Neuronal stem cell (in vitro differentiated cells): ENCODE measurements around the gene SHF.

Experiments
- DNase-seq: peaks from one replicate; pipeline ENCODE4 v3.0.0-alpha.2; 2013; ENCODE audit warnings: low spot score
- H2AFZ ChIP-seq: one replicate; pipeline ENCODE4 v1.6.1; 2013; ENCODE audit warnings: mild to moderate bottlenecking, low read length, inconsistent platforms
- H2AK5ac ChIP-seq: 2 replicates; pipeline ENCODE4 v1.6.1; 2013; ENCODE audit warnings: low read depth, mild to moderate bottlenecking, inconsistent platforms, low read length, moderate library complexity, mixed read lengths
- H2BK120ac ChIP-seq: 2 replicates; pipeline ENCODE4 v1.6.1; 2013; ENCODE audit warnings: low read depth, mild to moderate bottlenecking, inconsistent platforms, low read length, moderate library complexity, mixed read lengths
- H2BK12ac ChIP-seq: one replicate; pipeline ENCODE4 v1.6.1; 2013; ENCODE audit warnings: low read length, inconsistent platforms
- H2BK15ac ChIP-seq: 2 replicates; pipeline ENCODE4 v1.6.1; 2013; ENCODE audit warnings: mild to moderate bottlenecking, low read length, inconsistent platforms, mixed read lengths
- H2BK5ac ChIP-seq: one replicate; pipeline ENCODE4 v1.6.1; 2013; ENCODE audit warnings: inconsistent platforms, mild to moderate bottlenecking, low read length, moderate library complexity
- H3K14ac ChIP-seq: one replicate; pipeline ENCODE4 v1.6.1; 2013; ENCODE audit warnings: low read length, inconsistent platforms
- H3K18ac ChIP-seq: 2 replicates; pipeline ENCODE4 v1.6.1; 2013; ENCODE audit warnings: low read length, inconsistent platforms
- H3K23ac ChIP-seq: 2 replicates; pipeline ENCODE4 v1.6.1; 2013; ENCODE audit warnings: low read depth, mild to moderate bottlenecking, mixed read lengths, low read length, inconsistent platforms; ENCODE audit not compliant: poor library complexity
- H3K27ac ChIP-seq: replicated peaks from 3 replicates; pipeline ENCODE4 v1.5.1; 2013; ENCODE audit warnings: low read length, inconsistent platforms
- H3K27me3 ChIP-seq, 3 experiments: 2 replicates each; pipeline ENCODE4 v1.6.1; 2013; ENCODE audit warnings: low read length in 3 of 3, mild to moderate bottlenecking in 2 of 3, inconsistent platforms in 1 of 3, low read depth in 1 of 3, mixed read lengths in 1 of 3, moderate library complexity in 1 of 3; ENCODE audit not compliant: control insufficient read depth in 3 of 3, insufficient read depth in 3 of 3
- H3K36me3 ChIP-seq, 2 donors: replicated peaks in 1 of 2; 2 replicates each; pipeline ENCODE4 v1.6.1; 2013; ENCODE audit warnings: low read length in 2 of 2; ENCODE audit not compliant: control insufficient read depth in 2 of 2, insufficient read depth in 2 of 2
- H3K4ac ChIP-seq: 2 replicates; pipeline ENCODE4 v1.6.1; 2013; ENCODE audit warnings: inconsistent platforms, mild to moderate bottlenecking, low read length, moderate library complexity
- H3K4me1 ChIP-seq, 2 donors: 1 replicate in 1 of 2; 2 replicates in 1 of 2; pipeline ENCODE4 v1.6.1; 2013; ENCODE audit warnings: low read length in 2 of 2, low read depth in 1 of 2; ENCODE audit not compliant: control insufficient read depth in 2 of 2, insufficient read depth in 1 of 2
- H3K4me2 ChIP-seq: one replicate; pipeline ENCODE4 v1.6.1; 2013; ENCODE audit warnings: mild to moderate bottlenecking, low read length, inconsistent platforms; ENCODE audit not compliant: insufficient read depth, poor library complexity, severe bottlenecking
- H3K4me3 ChIP-seq, 2 donors: 2 replicates each; pipeline ENCODE4 v1.5.1; 2013; ENCODE audit warnings: low read length in 2 of 2, mild to moderate bottlenecking in 2 of 2, inconsistent platforms in 1 of 2, moderate library complexity in 1 of 2
- H3K79me1 ChIP-seq: one replicate; pipeline ENCODE4 v1.6.1; 2013; ENCODE audit warnings: low read depth, mild to moderate bottlenecking, inconsistent platforms, low read length, moderate library complexity
- H3K9ac ChIP-seq: one replicate; pipeline ENCODE4 v1.6.1; 2013; ENCODE audit warnings: mild to moderate bottlenecking, low read depth, low read length, inconsistent platforms; ENCODE audit not compliant: poor library complexity
- H3K9me3 ChIP-seq, 2 donors: replicated peaks in 1 of 2; 2 replicates each; pipeline versions ENCODE3 to v1.6.1; 2013; ENCODE audit warnings: low read length in 2 of 2, mild to moderate bottlenecking in 2 of 2, inconsistent platforms in 1 of 2, low read depth in 1 of 2, mixed read lengths in 1 of 2, moderate library complexity in 1 of 2; ENCODE audit not compliant: control insufficient read depth in 2 of 2, insufficient read depth in 1 of 2
- H4K8ac ChIP-seq: one replicate; pipeline ENCODE4 v1.6.1; 2013; ENCODE audit warnings: low read depth, mild to moderate bottlenecking, inconsistent platforms, low read length, moderate library complexity
- H4K91ac ChIP-seq: one replicate; pipeline ENCODE4 v1.6.1; 2013; ENCODE audit warnings: low read length, low read depth, mild to moderate bottlenecking, inconsistent platforms; ENCODE audit not compliant: poor library complexity
- WGBS, 2 donors: extraction: QIAGEN DNeasy Blood & Tissue Kit; methylation state at CpG; one replicate each; pipeline ENCODE4 v1.1.7; 2013; ENCODE audit warnings: missing lambda C conversion rate in 2 of 2, mixed read lengths in 1 of 2; ENCODE audit not compliant: insufficient read length in 2 of 2, insufficient replicate concordance in 1 of 2; ENCODE audit errors: extremely low coverage in 2 of 2; 5-methylcytosine and 5-hydroxymethylcytosine counted together

The SHF gene

GRCh38 chr15:45182996-45183395, 4.8 kb downstream of the SHF start:
- H3K9me3 ChIP-seq = peaks cover 0 to 9% of the 10 kb centered on the region in 2 donors
- no peak overlapping the region for H2AFZ ChIP-seq
- no peak overlapping the region for H3K4me2 ChIP-seq
- no peak overlapping the region for H3K4me3 ChIP-seq
- H2BK120ac ChIP-seq = no peak overlapping the region
- H3K4ac ChIP-seq = no peak overlapping the region
- H3K4me1 ChIP-seq = peaks cover 9 to 35% of the 10 kb centered on the region in 2 donors
- no peak overlapping the region for H3K23ac ChIP-seq
- no CpG with 5 or more reads among the region's 1 CpG for WGBS, 2 donors
- DNase-seq = no peak
- H3K18ac ChIP-seq = no peak overlapping the region
- H2AK5ac ChIP-seq = no peak overlapping the region
- H3K79me1 ChIP-seq = peaks cover 25% of the 10 kb centered on the region
- peaks cover 5 to 62% of the 10 kb centered on the region in 2 donors for H3K36me3 ChIP-seq
- no peak overlapping the region for H3K14ac ChIP-seq
- H2BK5ac ChIP-seq = no peak overlapping the region
- H3K27me3 ChIP-seq = peaks cover 0 to under 1% (median 0%) of the 10 kb centered on the region in 3 experiments
- no peak overlapping the region for H2BK12ac ChIP-seq
- H3K9ac ChIP-seq = no peak overlapping the region
- H4K91ac ChIP-seq = no peak overlapping the region
- no peak overlapping the region for H4K8ac ChIP-seq
- no peak overlapping the region for H2BK15ac ChIP-seq
- H3K27ac ChIP-seq = no peak overlapping the region

GRCh38 chr15:45181491-45182285, 6.1 kb downstream of the SHF start:
- Histone ChIP-seq H3K23ac (no peak overlapping the region), H3K27ac (no peak overlapping the region), H4K91ac (no peak overlapping the region), H2BK120ac (no peak overlapping the region), H2AFZ (no peak overlapping the region), H3K4ac (no peak overlapping the region), H3K18ac (no peak overlapping the region), H2AK5ac (no peak overlapping the region), H3K36me3 (peaks cover 7 to 75% of the 10 kb centered on the region in 2 donors), H3K9ac (no peak overlapping the region), H4K8ac (no peak overlapping the region), H3K79me1 (peaks cover 25% of the 10 kb centered on the region), H3K9me3 (peaks cover 0 to 9% of the 10 kb centered on the region in 2 donors), H3K14ac (no peak overlapping the region), H2BK12ac (no peak overlapping the region), H3K4me3 (no peak overlapping the region), H3K4me1 (peaks cover 7 to 35% of the 10 kb centered on the region in 2 donors), H3K27me3 (no peaks in the 10 kb centered on the region), H2BK15ac (no peak overlapping the region), H2BK5ac (no peak overlapping the region), H3K4me2 (no peak overlapping the region)
- WGBS, 2 donors = no CpG with 5 or more reads among the region's 9 CpGs
- DNase-seq = no peak

- Histone ChIP-seq H3K4ac (no peak overlapping the region), H2BK15ac (no peak overlapping the region), H2AFZ (no peak overlapping the region), H3K9ac (no peak overlapping the region), H3K18ac (no peak overlapping the region), H2BK120ac (no peak overlapping the region), H3K9me3 (peaks cover 0 to 9% of the 10 kb centered on the region in 2 donors), H2AK5ac (no peak overlapping the region), H3K27ac (no peak overlapping the region), H3K4me2 (no peak overlapping the region), H3K36me3 (peaks cover 7 to 83% of the 10 kb centered on the region in 2 donors), H3K4me1 (peaks cover 0 to 26% of the 10 kb centered on the region in 2 donors), H3K4me3 (no peak overlapping the region), H3K14ac (no peak overlapping the region), H3K23ac (no peak overlapping the region), H3K79me1 (peaks cover 25% of the 10 kb centered on the region), H2BK5ac (no peak overlapping the region), H3K27me3 (no peaks in the 10 kb centered on the region), H4K91ac (no peak overlapping the region), H4K8ac (no peak overlapping the region), H2BK12ac (no peak overlapping the region)
- DNase-seq = no peak
- no CpG with 5 or more reads among the region's 8 CpGs for WGBS, 2 donors
These were observed 6.9 kb downstream of the SHF start for GRCh38 chr15:45180648-45181436.

- H3K4me2 ChIP-seq = no peak overlapping the region
- H3K79me1 ChIP-seq = peaks cover 22% of the 10 kb centered on the region
- no peak overlapping the region for H2AK5ac ChIP-seq
- no peak overlapping the region for H2BK5ac ChIP-seq
- no peaks in the 10 kb centered on the region for H3K27me3 ChIP-seq
- peaks cover 0 to 9% of the 10 kb centered on the region in 2 donors for H3K9me3 ChIP-seq
- no CpG with 5 or more reads among the region's 7 CpGs for WGBS, 2 donors
- no peak overlapping the region for H4K91ac ChIP-seq
- H3K4me3 ChIP-seq = no peak overlapping the region
- H3K14ac ChIP-seq = no peak overlapping the region
- peaks cover 7 to 82% of the 10 kb centered on the region in 2 donors for H3K36me3 ChIP-seq
- H2BK12ac ChIP-seq = no peak overlapping the region
- H3K4ac ChIP-seq = no peak overlapping the region
- H2AFZ ChIP-seq = no peak overlapping the region
- no peak overlapping the region for H2BK120ac ChIP-seq
- H3K27ac ChIP-seq = no peak overlapping the region
- no peak overlapping the region for H2BK15ac ChIP-seq
- no peak overlapping the region for H3K9ac ChIP-seq
- H4K8ac ChIP-seq = no peak overlapping the region
- H3K4me1 ChIP-seq = peaks cover 0 to 20% of the 10 kb centered on the region in 2 donors
- no peak overlapping the region for H3K23ac ChIP-seq
- DNase-seq = no peak
- H3K18ac ChIP-seq = no peak overlapping the region
These were observed 7.6 kb downstream of the SHF start for GRCh38 chr15:45180201-45180600.
